Panc1 (cell line): ENCODE measurements around the gene ARHGDIB. TPM values are rescaled to one million over a fixed set of nuclear protein-coding genes. Genes with fewer than 3 reads are reported as not detected.

Source experiments
- ATAC-seq: fragments of 200-7000 bp; cut with Tn5 transposase; 2 replicates; pipeline ENCODE4 v1.9.1; 2020; ENCODE audit warnings: mild to moderate bottlenecking, moderate library complexity
- BruUV-seq: library from RNA; stranded (reverse); fragments of 400-500 nt; replicated peaks from 2 replicates; lab custom pipeline; 2021; lab: Mats Ljungman, UMichigan
- CTCF ChIA-PET: fragments of 300-600 bp; sonication (Branson Sonifier 250); formaldehyde crosslinking; loops from one replicate; lab custom pipeline; 2022; ENCODE audit warnings: antibody characterized with exemption; lab: Charles Lee
- POLR2A ChIA-PET: fragments of 300-600 bp; sonication (Branson Sonifier 250); formaldehyde crosslinking; loops from one replicate; lab custom pipeline; 2022; ENCODE audit warnings: antibody characterized with exemption; lab: Charles Lee
- DNase-seq: peaks from one replicate; pipeline ENCODE4 v3.0.0-alpha.2; 2010; ENCODE audit warnings: low read depth, low spot score
- H3K27ac ChIP-seq: 2 replicates; pipeline ENCODE4 v1.5.1; 2011; ENCODE audit warnings: mild to moderate bottlenecking, low read length, inconsistent platforms
- H3K27me3 ChIP-seq: fragments of 200-500 bp; sonication (Bioruptor generic); 2 replicates; pipeline ENCODE4 v1.6.0; 2014; ENCODE audit warnings: low read length, inconsistent platforms; ENCODE audit not compliant: control insufficient read depth, insufficient read depth
- H3K36me3 ChIP-seq: fragments of 200-500 bp; sonication (Bioruptor generic); 2 replicates; pipeline ENCODE4 v1.5.1; 2014; ENCODE audit warnings: inconsistent platforms, mild to moderate bottlenecking, low read length, moderate library complexity; ENCODE audit not compliant: control insufficient read depth, insufficient read depth
- H3K4me1 ChIP-seq: 2 replicates; pipeline ENCODE4 v1.5.1; 2011; ENCODE audit warnings: inconsistent platforms, mild to moderate bottlenecking, low read length, moderate library complexity; ENCODE audit not compliant: control insufficient read depth, insufficient read depth
- H3K4me3 ChIP-seq, 2 experiments: 2 replicates each; pipeline ENCODE4 v1.5.1; 2011 to 2012; ENCODE audit warnings: low read depth in 2 of 2, low read length in 2 of 2, mild to moderate bottlenecking in 2 of 2, inconsistent platforms in 1 of 2, moderate library complexity in 1 of 2
- H3K9me3 ChIP-seq: fragments of 200-500 bp; sonication (Bioruptor generic); 2 replicates; pipeline ENCODE4 v1.5.1; 2014; ENCODE audit warnings: low read depth, mild to moderate bottlenecking, inconsistent platforms, low read length, moderate library complexity; ENCODE audit not compliant: control insufficient read depth, insufficient read depth
- CTCF ChIP-seq: fragments of 450-650 bp; IDR thresholded peaks from 2 replicates; pipeline ENCODE4 v1.5.1; 2017; ENCODE audit warnings: mild to moderate bottlenecking
- POLR2AphosphoS5 ChIP-seq: IDR thresholded peaks from 2 replicates; pipeline ENCODE4 v1.6.1; 2012; ENCODE audit warnings: mild to moderate bottlenecking, low read depth, low read length, moderate library complexity
- REST ChIP-seq, 2 experiments: IDR thresholded peaks; 2 replicates each; pipeline ENCODE4 v1.6.1; 2011 to 2012; ENCODE audit warnings: low read depth in 2 of 2, control low read depth in 1 of 2, low read length in 1 of 2, mild to moderate bottlenecking in 1 of 2, moderate library complexity in 1 of 2; ENCODE audit not compliant: insufficient read depth in 1 of 2
- SIN3A ChIP-seq: IDR thresholded peaks from 2 replicates; pipeline ENCODE4 v1.6.1; 2012; ENCODE audit warnings: low read depth, mild to moderate bottlenecking, low read length, moderate library complexity, borderline replicate concordance; ENCODE audit not compliant: insufficient read depth
- TCF7L2 ChIP-seq: IDR thresholded peaks from 2 replicates; pipeline ENCODE4 v1.6.1; 2011; ENCODE audit warnings: mild to moderate bottlenecking, low read depth, low read length, inconsistent platforms
- in situ Hi-C: cut with HindIII; loops from 2 replicates; pipeline ENCODE4 v1.10.0; 2016; ENCODE audit warnings: low sequenced_read_pairs, low pct_unique_long_range_greater_than_20kb
- intact Hi-C: fragments of 100-400 bp; cut with micrococcal nuclease; formaldehyde crosslinking; loops from one replicate; pipeline ENCODE4 v1.10.0; 2022; ENCODE audit not compliant: unreplicated experiment
- total RNA-seq: library from RNA; stranded (reverse); gene quantifications from one replicate; pipeline ENCODE4 v1.2.1, GENCODE V29; 2021; ENCODE audit not compliant: unreplicated experiment

The ARHGDIB gene
- total RNA-seq, 1 experiment from 2014 or later: 1.6 TPM

- CTCF ChIA-PET: no interaction called here
Measured at GRCh38 chr12:14924541-14924940, 36.9 kb downstream of the ARHGDIB start.

GRCh38 chr12:14923944-14924343, 37.5 kb downstream of the ARHGDIB start:
- no peak for DNase-seq
- intact Hi-C loops: no loop called here
- no peaks in the 10 kb centered on the region for H3K27me3 ChIP-seq
- no peaks in the 10 kb centered on the region for H3K36me3 ChIP-seq
- no peaks in the 10 kb centered on the region for H3K9me3 ChIP-seq
- CTCF ChIA-PET: no interaction called here
- no peak overlapping the region for H3K27ac ChIP-seq
- POLR2A ChIA-PET: no interaction called here
- no peak overlapping the region for H3K4me3 ChIP-seq
- no TSS peak for BruUV-seq
- TF ChIP-seq SIN3A (no peak), REST (IDR thresholded peaks at IDR 0.05; ENCODE audit: insufficient read depth in 1 of 2, low read depth in 2 of 2, low read length in 1 of 2) (no peak), TCF7L2 (no peak), POLR2AphosphoS5 (no peak), CTCF (no peak)
- ATAC-seq: no peak
- no peaks in the 10 kb centered on the region for H3K4me1 ChIP-seq
- in situ Hi-C loops: no loop called here

More at GRCh38 chr12:14924541-14924940, 36.9 kb downstream of the ARHGDIB start:
- POLR2A ChIA-PET: no interaction called here
- no peaks in the 10 kb centered on the region for H3K9me3 ChIP-seq
- BruUV-seq: no TSS peak
- H3K4me3 ChIP-seq: no peak overlapping the region
- TF ChIP-seq CTCF (no peak), REST (IDR thresholded peaks at IDR 0.05; ENCODE audit: insufficient read depth in 1 of 2, low read depth in 2 of 2, low read length in 1 of 2) (no peak), TCF7L2 (no peak), POLR2AphosphoS5 (no peak), SIN3A (no peak)
- ATAC-seq (no peak), DNase-seq (no peak)
- in situ Hi-C loops: no loop called here
- H3K36me3 ChIP-seq: no peaks in the 10 kb centered on the region
- H3K4me1 ChIP-seq: no peaks in the 10 kb centered on the region
- H3K27me3 ChIP-seq: no peaks in the 10 kb centered on the region
- no peak overlapping the region for H3K27ac ChIP-seq
- intact Hi-C loops: no loop called here
